Colon (tissue), 2 donors: ENCODE data around the gene IL18R1.

ENCODE experiments used
- FAIRE-seq: peaks from 2 replicates; lab custom pipeline; 2012; peaks lifted over from hg19 to GRCh38; lab: Jason Lieb, UNC
- donor health status: control.
- donor health status: control.

Gene IL18R1

GRCh38 chr2:102434655-102435381 lies 79.2 kb downstream of the IL18R1 start:
- FAIRE-seq, result no peak

DNA sequence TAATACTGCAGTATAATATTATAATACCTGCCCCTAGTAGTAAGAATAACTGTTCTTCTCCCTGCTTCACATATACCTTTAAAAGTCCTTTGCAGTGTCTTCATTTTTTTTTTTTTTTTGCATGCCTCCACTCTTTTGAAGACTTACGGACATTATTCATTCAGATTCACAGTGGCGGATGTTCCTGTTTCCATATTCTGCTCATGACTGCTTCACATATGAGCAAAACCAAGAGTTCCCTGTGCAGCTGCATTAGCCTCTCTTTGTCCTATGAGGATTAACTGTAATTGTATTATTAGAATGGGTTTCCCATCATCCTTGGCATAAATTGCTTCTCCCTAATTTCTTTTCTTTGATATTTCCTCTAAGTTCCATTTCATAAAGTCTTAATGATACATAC lies 80.1 kb downstream of the IL18R1 start:
- no peak for FAIRE-seq

GRCh38 chr2:102436323-102436722 lies 80.7 kb downstream of the IL18R1 start:
- no peak for FAIRE-seq

- no peak for FAIRE-seq
Measured at GRCh38 chr2:102437122-102437521, 81.5 kb downstream of the IL18R1 start.

GRCh38 chr2:102438111-102438510 lies 82.5 kb downstream of the IL18R1 start:
- FAIRE-seq, result no peak

DNA sequence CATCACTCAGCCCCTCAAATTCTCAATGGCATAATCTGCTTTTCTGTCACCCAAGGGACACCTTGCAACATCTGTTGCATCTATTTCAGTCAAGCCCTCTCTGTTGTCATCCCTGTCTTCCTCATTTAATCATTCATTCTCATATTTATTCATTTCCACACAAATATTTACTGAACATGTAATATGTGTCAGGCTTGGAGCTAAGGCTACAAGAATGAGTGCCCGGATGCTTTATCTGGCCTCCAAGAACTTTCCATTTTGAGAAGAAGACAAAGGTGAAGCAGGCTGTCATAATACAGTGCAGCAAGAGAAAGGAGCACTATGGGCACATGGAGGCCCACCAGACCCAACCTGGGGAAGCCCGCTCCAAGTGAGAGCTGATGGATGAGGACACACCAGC lies 83.0 kb downstream of the IL18R1 start:
- no peak for FAIRE-seq

GRCh38 chr2:102439065-102439695 lies 83.6 kb downstream of the IL18R1 start:
- no peak for FAIRE-seq

DNA sequence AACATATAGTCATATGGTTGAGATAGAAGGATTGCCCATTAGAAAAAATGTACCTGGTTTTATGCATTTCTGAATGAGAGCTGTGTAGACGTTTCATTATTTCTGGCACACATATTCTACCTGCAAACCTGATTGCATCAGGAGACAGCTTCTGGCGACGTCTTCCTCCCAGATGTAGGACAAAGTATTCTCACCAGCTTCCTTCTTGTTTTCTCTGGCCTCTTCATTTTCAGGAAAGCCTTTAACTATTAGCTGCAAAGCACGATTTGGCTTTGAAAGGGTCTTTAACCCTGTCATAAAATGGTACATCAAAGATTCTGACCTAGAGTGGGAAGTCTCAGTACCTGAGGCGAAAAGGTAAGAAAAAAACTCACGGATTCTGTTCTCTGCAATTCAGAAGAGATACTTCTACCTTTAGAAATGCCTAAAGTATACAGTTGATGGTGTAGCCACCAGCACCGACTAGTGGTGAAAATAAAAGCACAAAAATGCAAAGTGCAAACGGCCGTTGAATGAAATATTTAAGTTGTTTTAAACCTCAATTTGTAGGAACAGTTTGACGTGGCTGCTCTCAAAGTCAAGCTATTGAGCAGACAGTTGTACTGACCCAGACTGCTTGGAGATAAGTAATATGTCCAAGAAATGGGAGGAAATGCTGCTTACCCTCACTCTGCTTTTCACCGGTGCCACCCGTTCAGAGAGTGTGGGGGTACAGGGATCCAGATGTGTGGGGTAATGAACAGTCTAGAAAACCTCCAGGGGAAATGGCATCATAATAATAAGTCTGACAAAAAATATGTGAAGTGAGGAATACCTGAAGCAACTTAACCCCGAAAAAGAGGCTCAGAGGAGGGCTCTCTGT lies 87.6 kb downstream of the IL18R1 start:
- no peak for FAIRE-seq

DNA sequence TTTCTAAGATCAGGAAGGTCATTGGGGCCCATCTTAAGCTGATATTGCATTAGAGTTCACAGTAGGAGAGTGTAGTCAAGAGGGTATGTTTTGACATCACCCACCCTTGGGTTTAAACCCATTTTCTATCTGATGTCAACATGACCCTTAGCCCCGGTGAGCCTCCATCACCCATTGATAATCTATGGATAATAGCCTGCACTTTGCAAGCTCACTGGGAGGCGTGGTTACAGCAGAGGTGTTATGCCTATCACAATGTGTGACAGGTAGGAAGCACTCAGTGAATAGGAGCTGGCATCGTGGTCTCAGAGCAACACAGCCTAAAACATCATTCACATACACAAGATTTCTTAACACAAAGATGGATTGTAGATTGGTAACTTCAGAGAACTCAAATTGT lies 88.6 kb downstream of the IL18R1 start:
- FAIRE-seq, result no peak

DNA sequence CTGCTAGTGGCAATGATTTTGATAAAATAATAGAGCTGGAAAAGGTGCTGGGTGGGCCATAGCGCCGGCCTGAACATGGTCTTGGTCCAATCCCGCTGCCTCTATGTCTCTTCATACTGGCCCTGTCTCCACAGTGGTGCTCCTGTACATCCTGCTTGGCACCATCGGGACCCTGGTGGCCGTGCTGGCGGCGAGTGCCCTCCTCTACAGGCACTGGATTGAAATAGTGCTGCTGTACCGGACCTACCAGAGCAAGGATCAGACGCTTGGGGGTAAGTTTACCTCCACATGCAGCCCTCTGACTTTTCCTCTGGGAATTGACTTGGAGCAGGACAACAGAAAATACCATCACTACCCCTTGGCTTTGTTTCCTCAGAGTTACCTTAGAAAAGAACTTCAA lies 91.3 kb downstream of the IL18R1 start:
- FAIRE-seq, result no peak
